ENCODE data around the gene RHOV. TPM values are rescaled to one million over a fixed set of nuclear protein-coding genes. Genes with fewer than 3 reads are reported as not detected.
A peak's percentile ranks its signal among the peaks of the same experiment; 100 is the strongest.

RHOV gene
- total RNA-seq, 3 donors from 2014 or later = 0.35 to 0.53 (median 0.49) TPM

DNA sequence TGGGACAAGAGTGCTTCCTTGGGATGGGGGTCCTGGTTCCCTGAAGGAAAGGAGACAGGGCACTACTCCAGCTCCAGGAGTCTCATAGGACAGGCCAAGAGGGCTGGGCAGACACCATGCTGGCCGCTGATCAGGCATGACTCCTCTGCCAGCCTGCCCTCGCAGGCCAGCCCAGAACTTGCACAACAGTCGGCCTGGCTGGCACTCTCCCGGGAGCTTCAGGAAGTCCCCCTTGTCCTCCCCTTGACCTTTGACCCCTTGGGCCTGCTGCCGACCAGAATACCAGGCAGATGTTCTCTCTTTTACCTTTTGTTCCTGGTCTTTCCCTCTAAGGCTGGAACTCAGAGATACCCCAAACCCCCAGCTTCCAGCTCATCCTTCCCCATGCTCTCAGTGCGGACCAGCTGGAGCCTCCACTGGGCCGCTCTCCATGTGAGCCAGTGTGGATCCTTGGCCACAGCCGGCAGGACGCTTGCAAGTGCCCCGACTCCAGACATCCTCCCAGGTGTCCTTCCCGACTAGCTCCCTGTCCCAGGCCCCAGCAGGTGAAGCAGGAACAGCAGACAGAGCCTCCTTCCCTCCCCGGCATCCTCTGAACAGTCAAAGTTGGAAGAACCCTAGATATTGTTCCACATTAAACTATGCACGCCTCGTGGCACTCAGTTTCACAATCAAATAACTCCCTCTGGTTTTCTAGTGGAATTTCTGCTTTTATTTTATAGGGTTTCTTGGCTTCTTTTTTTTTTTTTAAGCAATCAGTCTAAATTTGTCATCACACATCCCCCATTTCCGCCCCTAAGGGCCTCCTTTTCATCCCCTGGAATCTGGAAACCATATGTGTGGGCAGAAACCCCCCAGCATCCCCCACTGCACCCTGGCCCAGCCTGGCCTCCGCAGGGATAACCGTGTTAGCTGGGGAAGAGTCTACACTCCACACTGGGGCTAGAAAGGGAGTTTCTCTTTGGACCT lies 35.9 kb upstream of the RHOV start:
- no peak for DNase-seq
- H3K4me1 Mint-ChIP-seq (ENCODE audit: low read depth) = peaks cover 10% of the 10 kb centered on the region
- ATAC-seq = no peak
- no peaks in the 10 kb centered on the region for H3K36me3 Mint-ChIP-seq (ENCODE audit: insufficient read depth)
- no peaks in the 10 kb centered on the region for H3K27me3 Mint-ChIP-seq (ENCODE audit: low read depth)
- no peaks in the 10 kb centered on the region for H3K9me3 Mint-ChIP-seq
- H3K4me3 Mint-ChIP-seq = no peak overlapping the region

DNA sequence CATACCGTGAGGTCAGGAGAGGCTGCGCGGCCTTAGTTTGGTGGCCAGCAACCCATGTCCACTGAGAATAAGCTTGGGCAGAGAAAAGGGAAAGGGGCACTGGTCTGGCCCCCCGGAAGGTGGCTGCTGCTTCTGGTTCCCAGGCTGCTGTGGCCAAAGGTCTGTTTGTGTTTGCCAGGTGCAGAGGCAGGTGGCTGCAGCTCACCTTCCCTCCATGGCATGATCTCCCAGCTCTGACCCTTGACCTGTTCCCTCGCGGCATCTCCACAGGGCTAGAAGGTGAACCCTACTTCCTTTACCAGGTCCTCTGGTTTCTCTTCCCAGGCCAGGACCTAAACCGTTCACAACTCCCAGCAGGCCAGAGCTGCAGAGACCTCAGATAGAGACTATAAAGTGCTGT lies 34.1 kb upstream of the RHOV start:
- H3K4me3 Mint-ChIP-seq = no peak overlapping the region
- no peaks in the 10 kb centered on the region for H3K9me3 Mint-ChIP-seq
- H3K27me3 Mint-ChIP-seq (ENCODE audit: low read depth) = no peaks in the 10 kb centered on the region
- no peak for ATAC-seq
- DNase-seq = no peak
- H3K36me3 Mint-ChIP-seq (ENCODE audit: insufficient read depth) = peaks cover 7% of the 10 kb centered on the region
- H3K4me1 Mint-ChIP-seq (ENCODE audit: low read depth) = peaks cover 26% of the 10 kb centered on the region

DNA sequence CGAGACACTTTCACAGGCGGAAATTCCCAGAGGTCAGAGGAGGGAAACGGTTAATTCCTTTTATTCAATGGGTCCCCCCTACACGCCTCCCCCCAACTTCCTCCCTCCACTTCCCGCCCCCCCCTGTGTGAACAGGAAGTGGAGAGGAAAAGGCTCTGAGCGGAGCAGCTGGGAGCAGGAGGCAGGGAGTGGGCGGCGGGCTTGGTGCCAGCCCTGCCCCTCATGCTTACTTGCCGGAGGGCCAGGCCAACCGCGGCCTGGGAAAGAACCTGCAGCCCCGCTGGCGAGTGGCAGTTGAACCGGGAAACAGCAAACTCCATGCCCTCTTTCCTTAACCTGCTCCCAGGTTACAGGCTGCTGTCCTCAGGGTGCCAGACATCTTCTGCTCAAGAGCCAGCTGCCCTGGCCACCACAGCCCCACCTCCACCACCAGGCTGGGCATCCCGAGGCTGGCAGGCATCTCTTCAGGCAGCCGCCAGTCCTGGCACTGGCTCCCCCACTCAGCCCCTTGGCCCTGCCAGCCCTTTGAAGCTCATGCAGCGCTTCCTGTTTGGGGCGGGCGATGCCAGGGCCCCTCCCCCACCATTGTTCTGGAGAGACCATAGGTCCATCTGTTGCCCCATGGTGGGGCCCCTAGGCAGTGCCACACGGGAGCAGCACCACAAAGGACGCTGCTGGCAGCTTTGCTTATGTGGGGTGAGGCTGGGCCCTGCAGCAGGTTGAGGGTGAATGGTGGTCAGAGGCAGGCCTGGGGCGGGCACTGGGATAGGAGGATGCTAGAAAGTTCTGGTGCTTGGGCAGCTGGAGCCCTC lies 33.2 kb upstream of the RHOV start:
- peaks cover 31% of the 10 kb centered on the region for H3K4me1 Mint-ChIP-seq (ENCODE audit: low read depth)
- no peaks in the 10 kb centered on the region for H3K27me3 Mint-ChIP-seq (ENCODE audit: low read depth)
- peak; percentile 33 to 43 for ATAC-seq
- H3K9me3 Mint-ChIP-seq = no peaks in the 10 kb centered on the region
- H3K36me3 Mint-ChIP-seq (ENCODE audit: insufficient read depth) = peaks cover 7% of the 10 kb centered on the region
- peak overlapping the region; percentile 77 for H3K4me3 Mint-ChIP-seq
- peak; percentile 27 for DNase-seq

DNA sequence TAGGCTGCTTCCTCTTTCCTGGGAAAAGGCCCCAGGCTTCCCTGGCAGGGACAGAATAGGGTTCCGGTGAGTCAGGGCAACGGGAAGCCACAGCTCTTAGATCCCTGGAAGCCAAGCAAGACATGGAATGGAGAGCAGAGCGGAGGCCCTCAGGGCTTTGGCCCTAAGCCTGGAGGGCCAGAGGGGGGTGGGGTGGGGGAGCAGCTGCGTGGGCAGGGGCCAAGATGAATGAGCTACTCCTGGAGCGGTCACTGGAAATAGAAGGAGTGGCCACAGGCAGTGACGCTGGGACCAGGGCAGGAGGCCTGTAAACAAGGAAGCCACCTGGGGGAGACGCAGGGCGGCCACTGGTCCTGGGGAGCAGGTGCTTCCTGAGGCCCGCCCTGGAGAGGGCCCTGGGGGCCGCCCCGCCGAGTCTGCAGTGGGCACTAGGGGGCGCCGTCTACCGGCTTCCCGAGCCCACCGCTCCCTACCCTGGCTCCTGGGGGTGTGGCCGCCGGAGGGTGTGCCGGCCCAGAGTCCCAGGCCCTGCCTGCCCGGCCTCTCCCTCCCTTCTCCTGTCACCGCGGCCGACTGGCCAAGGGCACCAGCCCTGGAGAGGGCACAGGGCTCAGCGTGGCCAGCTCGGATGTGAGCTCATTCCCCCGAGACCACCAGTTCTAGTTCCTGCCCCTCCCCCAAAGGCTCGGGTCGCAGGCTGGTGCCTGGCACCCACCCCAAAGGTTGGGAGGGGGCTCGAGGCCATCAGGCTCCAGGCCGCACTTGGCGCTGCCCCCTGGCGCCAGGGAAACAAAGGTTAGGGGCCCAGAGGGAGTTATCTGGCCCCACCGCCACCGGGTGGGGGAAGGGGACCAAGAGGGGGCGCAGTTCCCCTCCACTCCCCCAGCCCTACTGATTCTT lies 32.3 kb upstream of the RHOV start:
- Mint-ChIP-seq H3K36me3 (ENCODE audit: insufficient read depth) (peaks cover 7% of the 10 kb centered on the region), H3K9me3 (no peaks in the 10 kb centered on the region), H3K4me3 (peak overlapping the region; percentile 77), H3K4me1 (ENCODE audit: low read depth) (peaks cover 31% of the 10 kb centered on the region), H3K27me3 (ENCODE audit: low read depth) (no peaks in the 10 kb centered on the region)
- ATAC-seq = peak; percentile 85 to 86
- peak; percentile 74 for DNase-seq

DNA sequence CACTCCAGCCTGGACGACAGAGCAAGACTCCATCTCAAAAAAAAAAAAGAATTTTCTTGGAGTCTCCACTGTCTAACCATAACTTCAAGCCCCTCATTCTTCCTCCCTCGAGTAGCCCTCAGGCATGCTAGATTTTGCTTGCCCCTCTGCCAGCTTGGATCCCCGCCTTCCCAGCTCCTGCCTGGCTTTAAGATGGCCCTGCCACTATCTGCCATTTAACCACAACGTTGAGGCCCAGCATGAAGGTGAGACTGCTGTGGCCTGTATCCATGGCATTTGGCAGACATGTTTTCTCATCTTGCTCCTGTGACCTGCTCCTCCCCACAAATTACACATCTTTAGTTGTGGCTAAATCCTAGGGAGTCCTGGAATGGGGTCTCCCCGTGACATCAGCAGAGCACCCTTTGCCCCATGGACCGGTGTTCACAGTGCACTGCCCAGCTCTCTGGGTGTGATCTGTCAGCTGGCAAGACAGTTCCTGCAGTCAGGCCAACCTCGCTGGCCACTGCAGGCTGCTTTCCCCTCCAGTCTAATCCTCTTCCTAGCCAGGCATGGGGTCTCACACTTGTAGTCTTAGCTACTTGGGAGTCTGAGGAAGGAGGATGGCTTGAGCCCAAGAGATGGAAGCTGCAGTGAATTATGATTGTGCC lies 30.6 kb upstream of the RHOV start:
- Mint-ChIP-seq H3K36me3 (ENCODE audit: insufficient read depth) (peaks cover 17% of the 10 kb centered on the region), H3K4me3 (no peak overlapping the region), H3K27me3 (ENCODE audit: low read depth) (no peaks in the 10 kb centered on the region)

DNA sequence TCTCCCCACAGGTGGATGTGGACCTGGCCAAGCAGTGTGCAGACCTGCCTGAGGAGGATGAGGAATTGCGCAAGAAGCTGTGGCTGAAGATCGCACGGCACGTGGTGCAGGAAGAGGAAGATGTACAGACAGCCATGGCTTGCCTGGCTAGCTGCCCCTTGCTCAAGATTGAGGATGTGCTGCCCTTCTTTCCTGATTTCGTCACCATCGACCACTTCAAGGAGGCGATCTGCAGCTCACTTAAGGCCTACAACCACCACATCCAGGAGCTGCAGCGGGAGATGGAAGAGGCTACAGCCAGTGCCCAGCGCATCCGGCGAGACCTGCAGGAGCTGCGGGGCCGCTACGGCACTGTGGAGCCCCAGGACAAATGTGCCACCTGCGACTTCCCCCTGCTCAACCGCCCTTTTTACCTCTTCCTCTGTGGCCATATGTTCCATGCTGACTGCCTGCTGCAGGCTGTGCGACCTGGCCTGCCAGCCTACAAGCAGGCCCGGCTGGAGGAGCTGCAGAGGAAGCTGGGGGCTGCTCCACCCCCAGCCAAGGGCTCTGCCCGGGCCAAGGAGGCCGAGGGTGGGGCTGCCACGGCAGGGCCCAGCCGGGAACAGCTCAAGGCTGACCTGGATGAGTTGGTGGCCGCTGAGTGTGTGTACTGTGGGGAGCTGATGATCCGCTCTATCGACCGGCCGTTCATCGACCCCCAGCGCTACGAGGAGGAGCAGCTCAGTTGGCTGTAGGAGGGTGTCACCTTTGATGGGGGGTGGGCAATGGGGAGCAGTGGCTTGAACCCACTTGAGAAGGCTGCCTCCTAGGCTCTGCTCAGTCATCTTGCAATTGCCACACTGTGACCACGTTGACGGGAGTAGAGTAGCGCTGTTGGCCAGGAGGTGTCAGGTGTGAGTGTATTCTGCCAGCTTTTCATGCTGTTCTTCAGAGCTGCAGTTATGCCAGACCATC lies 28.8 kb upstream of the RHOV start:
- Mint-ChIP-seq H3K9me3 (no peaks in the 10 kb centered on the region), H3K36me3 (ENCODE audit: insufficient read depth) (peaks cover 19% of the 10 kb centered on the region), H3K4me3 (no peak overlapping the region), H3K4me1 (ENCODE audit: low read depth) (peaks cover 28% of the 10 kb centered on the region), H3K27me3 (ENCODE audit: low read depth) (no peaks in the 10 kb centered on the region)
- ATAC-seq = no peak
- DNase-seq = no peak

More for the DNA sequence above, 30.6 kb upstream of the RHOV start:
- no peaks in the 10 kb centered on the region for H3K9me3 Mint-ChIP-seq
- no peak for ATAC-seq
- H3K4me1 Mint-ChIP-seq (ENCODE audit: low read depth) = peaks cover 31% of the 10 kb centered on the region
- DNase-seq = no peak

DNA sequence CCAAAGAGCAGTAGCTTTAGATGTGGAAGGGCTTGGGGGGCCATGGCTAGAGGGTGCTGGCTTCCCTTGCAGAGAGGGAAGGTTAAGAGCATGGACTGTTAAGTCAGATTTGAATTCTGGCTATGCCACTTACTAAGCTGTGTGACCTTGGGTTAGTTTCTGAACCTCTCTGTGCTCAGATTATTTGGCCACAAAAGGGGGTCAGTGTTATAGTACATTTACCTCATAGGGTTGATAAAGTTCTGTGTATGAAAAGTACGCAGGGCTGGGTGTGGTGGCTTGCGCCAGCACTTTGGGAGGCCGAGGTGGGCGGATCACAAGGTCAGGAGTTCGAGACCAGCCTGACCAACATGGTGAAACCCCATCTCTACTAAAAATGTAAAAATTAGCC lies 27.0 kb upstream of the RHOV start:
- H3K4me3 Mint-ChIP-seq = no peak overlapping the region
- no peak for ATAC-seq
- peaks cover 24% of the 10 kb centered on the region for H3K36me3 Mint-ChIP-seq (ENCODE audit: insufficient read depth)
- no peak for DNase-seq
- no peaks in the 10 kb centered on the region for H3K9me3 Mint-ChIP-seq
- H3K27me3 Mint-ChIP-seq (ENCODE audit: low read depth) = no peaks in the 10 kb centered on the region
- H3K4me1 Mint-ChIP-seq (ENCODE audit: low read depth) = peaks cover 23% of the 10 kb centered on the region

DNA sequence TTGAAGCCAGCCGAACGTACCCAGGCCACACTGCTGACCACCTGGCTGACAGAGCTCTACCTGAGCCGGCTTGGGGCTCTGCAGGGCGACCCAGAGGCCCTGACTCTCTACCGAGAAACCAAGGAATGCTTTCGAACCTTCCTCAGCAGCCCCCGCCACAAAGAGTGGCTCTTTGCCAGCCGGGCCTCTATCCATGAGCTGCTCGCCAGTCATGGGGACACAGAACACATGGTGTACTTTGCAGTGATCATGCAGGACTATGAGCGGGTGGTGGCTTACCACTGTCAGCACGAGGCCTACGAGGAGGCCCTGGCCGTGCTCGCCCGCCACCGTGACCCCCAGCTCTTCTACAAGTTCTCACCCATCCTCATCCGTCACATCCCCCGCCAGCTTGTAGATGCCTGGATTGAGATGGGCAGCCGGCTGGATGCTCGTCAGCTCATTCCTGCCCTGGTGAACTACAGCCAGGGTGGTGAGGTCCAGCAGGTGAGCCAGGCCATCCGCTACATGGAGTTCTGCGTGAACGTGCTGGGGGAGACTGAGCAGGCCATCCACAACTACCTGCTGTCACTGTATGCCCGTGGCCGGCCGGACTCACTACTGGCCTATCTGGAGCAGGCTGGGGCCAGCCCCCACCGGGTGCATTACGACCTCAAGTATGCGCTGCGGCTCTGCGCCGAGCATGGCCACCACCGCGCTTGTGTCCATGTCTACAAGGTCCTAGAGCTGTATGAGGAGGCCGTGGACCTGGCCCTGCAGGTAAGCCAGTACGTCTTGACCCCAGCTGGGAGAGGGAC lies 26.4 kb upstream of the RHOV start:
- no peaks in the 10 kb centered on the region for H3K9me3 Mint-ChIP-seq
- DNase-seq (no peak), ATAC-seq (no peak)
- peaks cover 29% of the 10 kb centered on the region for H3K4me1 Mint-ChIP-seq (ENCODE audit: low read depth)
- H3K36me3 Mint-ChIP-seq (ENCODE audit: insufficient read depth) = peaks cover 25% of the 10 kb centered on the region
- H3K4me3 Mint-ChIP-seq = no peak overlapping the region
- no peaks in the 10 kb centered on the region for H3K27me3 Mint-ChIP-seq (ENCODE audit: low read depth)

DNA sequence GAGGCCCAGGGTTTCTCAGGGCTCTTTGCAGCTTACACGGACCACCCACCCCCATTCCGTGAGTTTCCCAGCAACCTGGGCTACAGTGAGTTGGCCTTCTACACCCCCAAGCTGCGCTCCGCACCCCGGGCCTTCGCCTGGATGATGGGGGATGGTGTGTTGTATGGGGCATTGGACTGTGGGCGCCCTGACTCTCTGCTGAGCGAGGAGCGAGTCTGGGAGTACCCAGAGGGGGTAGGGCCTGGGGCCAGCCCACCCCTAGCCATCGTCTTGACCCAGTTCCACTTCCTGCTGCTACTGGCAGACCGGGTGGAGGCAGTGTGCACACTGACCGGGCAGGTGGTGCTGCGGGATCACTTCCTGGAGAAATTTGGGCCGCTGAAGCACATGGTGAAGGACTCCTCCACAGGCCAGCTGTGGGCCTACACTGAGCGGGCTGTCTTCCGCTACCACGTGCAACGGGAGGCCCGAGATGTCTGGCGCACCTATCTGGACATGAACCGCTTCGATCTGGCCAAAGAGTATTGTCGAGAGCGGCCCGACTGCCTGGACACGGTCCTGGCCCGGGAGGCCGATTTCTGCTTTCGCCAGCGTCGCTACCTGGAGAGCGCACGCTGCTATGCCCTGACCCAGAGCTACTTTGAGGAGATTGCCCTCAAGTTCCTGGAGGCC lies 25.6 kb upstream of the RHOV start:
- Mint-ChIP-seq H3K4me1 (ENCODE audit: low read depth) (peaks cover 32% of the 10 kb centered on the region), H3K36me3 (ENCODE audit: insufficient read depth) (peaks cover 25% of the 10 kb centered on the region), H3K4me3 (no peak overlapping the region), H3K27me3 (ENCODE audit: low read depth) (no peaks in the 10 kb centered on the region), H3K9me3 (no peaks in the 10 kb centered on the region)
- ATAC-seq (no peak), DNase-seq (no peak)

DNA sequence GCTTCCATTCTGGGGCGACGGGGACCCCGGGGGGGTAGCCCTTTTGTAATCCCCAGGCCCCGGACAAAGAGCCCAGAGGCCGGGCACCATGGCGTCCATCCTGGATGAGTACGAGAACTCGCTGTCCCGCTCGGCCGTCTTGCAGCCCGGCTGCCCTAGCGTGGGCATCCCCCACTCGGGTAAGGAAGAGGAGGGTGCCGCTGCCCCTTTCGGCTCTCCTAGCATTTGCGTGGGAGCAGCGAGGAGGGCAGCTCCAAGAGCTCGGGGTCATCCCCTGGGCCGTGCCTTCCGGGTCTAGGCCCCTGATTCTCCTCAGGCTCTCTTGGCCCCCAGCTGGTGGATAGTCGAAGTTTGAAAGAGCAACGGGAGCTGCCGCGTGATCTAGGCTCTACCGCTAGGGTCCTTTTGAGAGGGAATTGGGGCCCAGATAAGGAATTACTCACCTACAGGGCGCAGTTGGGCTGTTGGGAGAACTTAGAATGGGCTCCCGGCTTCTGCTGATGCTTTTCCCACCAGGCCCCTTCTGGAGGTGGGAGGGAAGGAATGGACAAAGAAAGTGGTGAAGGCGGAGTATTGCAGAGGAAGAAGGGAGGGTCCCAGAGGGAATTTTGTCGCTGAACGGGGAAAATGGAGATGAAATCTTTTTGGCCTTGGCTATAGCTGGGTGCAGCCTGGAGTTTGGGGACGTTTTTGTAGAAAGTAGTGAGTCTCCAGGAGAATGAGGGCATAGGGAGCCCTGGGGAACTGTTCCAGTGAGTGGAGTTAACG lies 20.8 kb upstream of the RHOV start:
- Mint-ChIP-seq H3K27me3 (ENCODE audit: low read depth) (no peaks in the 10 kb centered on the region), H3K36me3 (ENCODE audit: insufficient read depth) (peaks cover 10% of the 10 kb centered on the region), H3K4me3 (peak overlapping the region; percentile 99), H3K9me3 (no peaks in the 10 kb centered on the region), H3K4me1 (ENCODE audit: low read depth) (peaks cover 24% of the 10 kb centered on the region)
- ATAC-seq (peak; percentile 72 to 73), DNase-seq (peak; percentile 41)
